Upper lobe of left lung (tissue), 6 donors: ENCODE results near the gene KIRREL2. TPM values are rescaled to one million over a fixed set of nuclear protein-coding genes. Genes with fewer than 3 reads are reported as not detected.
A peak's percentile ranks its signal among the peaks of the same experiment; 100 is the strongest.
"Not testable (repeated sequence)": the region's sequence is repeated elsewhere in the genome, so short reads cannot be mapped to it uniquely, and the experiment has no call there.

ENCODE experiments used
- ATAC-seq, 2 donors: fragments of 200-7000 bp; cut with Tn5 transposase; one replicate each; pipeline ENCODE4 v1.9.1; 2022; ENCODE audit warnings: mild to moderate bottlenecking in 2 of 2, moderate library complexity in 2 of 2; ENCODE audit not compliant: low FRiP score in 2 of 2
- DNase-seq, 2 donors: peaks; one replicate each; pipeline ENCODE4 v3.0.0-alpha.2; 2019 to 2020
- H3K27ac ChIP-seq, 4 donors: fragments of 200-600 bp; sonication (generic); one replicate each; pipeline ENCODE4 v1.5.1; 2016 to 2019
- H3K27me3 ChIP-seq, 4 donors: fragments of 200-600 bp; sonication (generic); one replicate each; pipeline ENCODE4 v1.5.1; 2017 to 2019
- H3K36me3 ChIP-seq, 4 donors: fragments of 200-600 bp; sonication (generic); one replicate each; pipeline ENCODE4 v1.5.1; 2016 to 2019
- H3K4me1 ChIP-seq, 4 donors: fragments of 200-600 bp; sonication (generic); one replicate each; pipeline ENCODE4 v1.5.1; 2018 to 2019
- H3K4me3 ChIP-seq, 4 donors: fragments of 200-600 bp; sonication (generic); one replicate each; pipeline ENCODE4 v1.5.1; 2017 to 2019; ENCODE audit warnings: mild to moderate bottlenecking in 2 of 4, moderate library complexity in 1 of 4
- H3K9me3 ChIP-seq, 4 donors: fragments of 200-600 bp; sonication (generic); one replicate each; pipeline ENCODE4 v1.5.1; 2018 to 2019
- CTCF ChIP-seq, 6 experiments: fragments of 450-650 bp in 4 of 6; fragments of 200-600 bp in 2 of 6; sonication (generic) in 2 of 6; IDR thresholded peaks; one replicate each; pipeline ENCODE4 v1.5.1; 2016 to 2019; ENCODE audit warnings: antibody characterized with exemption in 6 of 6
- EP300 ChIP-seq, 4 donors: sonication (generic); formaldehyde crosslinking; IDR thresholded peaks; one replicate each; pipeline ENCODE4 v1.5.1; 2017; ENCODE audit warnings: antibody characterized with exemption in 4 of 4, control low read depth in 2 of 4
- POLR2A ChIP-seq, 4 donors: fragments of 450-650 bp; IDR thresholded peaks; one replicate each; pipeline ENCODE4 v1.5.1; 2016 to 2017; ENCODE audit warnings: antibody characterized with exemption in 4 of 4, mild to moderate bottlenecking in 2 of 4
- POLR2AphosphoS5 ChIP-seq, 2 donors: sonication (generic); formaldehyde crosslinking; IDR thresholded peaks; one replicate each; pipeline ENCODE4 v1.5.1; 2017; ENCODE audit warnings: antibody characterized with exemption in 2 of 2
- WGBS, 2 donors: methylation state at CpG; one replicate each; pipeline ENCODE4 v1.1.5; 2017 to 2018; 5-methylcytosine and 5-hydroxymethylcytosine counted together
- total RNA-seq, 6 donors: library from RNA; depleted of rRNA in 4 of 6; stranded (reverse); fragments of >200 nt in 4 of 6; gene quantifications; one replicate each; pipeline versions ENCODE4 v1.1.0 to v1.2.1, GENCODE V29; 2016 to 2021
- donor health status: DM: no; HTN: no; CAD: no; lungs with moderate emphysema.
- donor health status: DM: no; HTN: yes; CAD: no; lungs with severe emphysema.

KIRREL2 gene
- total RNA-seq, 6 donors from 2014 or later: 0.07 TPM; not detected in 5

GRCh38 chr19:35908973-35909683 is 52.4 kb downstream of the KIRREL2 start:
- peak in 2 of 4 donors; percentile 53 to 61 for TF ChIP-seq EP300 (IDR thresholded peaks at IDR 0.05)
- no peak for TF ChIP-seq CTCF (IDR thresholded peaks at IDR 0.05)
- peak in 1 of 4 donors; percentile 77 for TF ChIP-seq POLR2A (IDR thresholded peaks at IDR 0.05)
- TF ChIP-seq POLR2AphosphoS5 (IDR thresholded peaks at IDR 0.05): peak; percentile 74 to 77
- Histone ChIP-seq H3K4me1 (peaks cover 0 to 16% (median 10%) of the 10 kb centered on the region in 4 donors), H3K27ac (peak overlapping the region; percentile 82 to 93 (median 88)), H3K27me3 (no peaks in the 10 kb centered on the region), H3K36me3 (no peaks in the 10 kb centered on the region), H3K9me3 (no peaks in the 10 kb centered on the region), H3K4me3 (peak overlapping the region in 1 of 4 donors; percentile 45)
- 55 to 61% methylated on average over 9 to 10 of the region's 10 CpGs for WGBS, 2 donors
- DNase-seq (peak; percentile 48 to 90), ATAC-seq (peak; percentile 90 to 91)

- Histone ChIP-seq H3K36me3 (no peaks in the 10 kb centered on the region), H3K9me3 (no peaks in the 10 kb centered on the region), H3K4me1 (peaks cover 0 to 13% (median 8%) of the 10 kb centered on the region in 4 donors), H3K4me3 (no peak overlapping the region), H3K27me3 (no peaks in the 10 kb centered on the region), H3K27ac (peak overlapping the region; percentile 67 to 93 (median 88))
- 60 to 61% methylated on average over 6 of the region's 6 CpGs for WGBS, 2 donors
- ATAC-seq (peak in 1 of 2 donors; percentile 39), DNase-seq (no peak)
- TF ChIP-seq POLR2AphosphoS5 (IDR thresholded peaks at IDR 0.05) (no peak), EP300 (IDR thresholded peaks at IDR 0.05) (no peak), CTCF (IDR thresholded peaks at IDR 0.05) (no peak), POLR2A (IDR thresholded peaks at IDR 0.05) (no peak)
These were observed 52.9 kb downstream of the KIRREL2 start for GRCh38 chr19:35909684-35910035.

GRCh38 chr19:35910355-35910754 is 53.6 kb downstream of the KIRREL2 start:
- Histone ChIP-seq H3K4me1 (peaks cover 0 to 13% (median 8%) of the 10 kb centered on the region in 4 donors), H3K27ac (peak overlapping the region; percentile 67 to 93 (median 88))
- ATAC-seq, H3K4me3 ChIP-seq, H3K9me3 ChIP-seq, H3K27me3 ChIP-seq, H3K36me3 ChIP-seq, DNase-seq: not testable (repeated sequence)
- 90% methylated on average over 14 of the region's 14 CpGs for WGBS, 2 donors

- DNase-seq (no peak), ATAC-seq (no peak)
- peak overlapping the region in 2 of 4 donors; percentile 56 to 93 for H3K27ac ChIP-seq
- no peaks in the 10 kb centered on the region for H3K27me3 ChIP-seq
- H3K36me3 ChIP-seq: no peaks in the 10 kb centered on the region
- peaks cover 0 to 12% (median 7%) of the 10 kb centered on the region in 4 donors for H3K4me1 ChIP-seq
- no peaks in the 10 kb centered on the region for H3K9me3 ChIP-seq
- TF ChIP-seq POLR2A (IDR thresholded peaks at IDR 0.05) (no peak), CTCF (IDR thresholded peaks at IDR 0.05) (no peak), EP300 (IDR thresholded peaks at IDR 0.05) (no peak), POLR2AphosphoS5 (IDR thresholded peaks at IDR 0.05) (no peak)
- no peak overlapping the region for H3K4me3 ChIP-seq
- 47% methylated on average over 3 of the region's 3 CpGs; no CpG with 5 or more reads in 1 of the 2 donors for WGBS, 2 donors
These were observed 54.5 kb downstream of the KIRREL2 start for GRCh38 chr19:35911173-35911572.

GRCh38 chr19:35911790-35912189 is 55.1 kb downstream of the KIRREL2 start:
- ATAC-seq (no peak), DNase-seq (peak in 1 of 2 donors; percentile 76)

More at GRCh38 chr19:35911790-35912189, 55.1 kb downstream of the KIRREL2 start:
- no peaks in the 10 kb centered on the region for H3K9me3 ChIP-seq
- WGBS, 2 donors: 51 to 54% methylated on average over 5 of the region's 5 CpGs
- TF ChIP-seq POLR2A (IDR thresholded peaks at IDR 0.05) (no peak), POLR2AphosphoS5 (IDR thresholded peaks at IDR 0.05) (no peak), EP300 (IDR thresholded peaks at IDR 0.05) (no peak), CTCF (IDR thresholded peaks at IDR 0.05) (no peak)
- no peak overlapping the region for H3K4me3 ChIP-seq
- peaks cover 0 to 6% (median 3%) of the 10 kb centered on the region in 4 donors for H3K4me1 ChIP-seq
- H3K36me3 ChIP-seq: no peaks in the 10 kb centered on the region
- peak overlapping the region in 2 of 4 donors; percentile 56 to 93 for H3K27ac ChIP-seq
- H3K27me3 ChIP-seq: no peaks in the 10 kb centered on the region
